Tibial artery (tissue), 4 donors: ENCODE measurements around the gene UNC119.
A peak's percentile ranks its signal among the peaks of the same experiment; 100 is the strongest.
"Not testable (repeated sequence)": the region's sequence is repeated elsewhere in the genome, so short reads cannot be mapped to it uniquely, and the experiment has no call there.

Experiments
- DNase-seq, 2 donors: peaks; one replicate each; pipeline ENCODE4 v3.0.0-alpha.2; 2019
- H3K27ac ChIP-seq, 2 donors: fragments of 200-600 bp; sonication (generic) in 1 of 2; 1 replicate in 1 of 2; 2 replicates in 1 of 2; pipeline ENCODE4 v1.5.1; 2018 to 2019; ENCODE audit warnings: mild to moderate bottlenecking in 1 of 2
- H3K27me3 ChIP-seq, 2 donors: fragments of 200-600 bp; sonication (generic) in 1 of 2; one replicate each; pipeline versions ENCODE4 v1.5.1 to v1.6.0; 2016 to 2019
- H3K36me3 ChIP-seq, 3 donors: fragments of 200-600 bp; sonication (generic) in 2 of 3; one replicate each; pipeline ENCODE4 v1.5.1; 2016 to 2019; ENCODE audit warnings: mild to moderate bottlenecking in 2 of 3
- H3K4me1 ChIP-seq, 4 donors: fragments of 200-600 bp; sonication (generic) in 2 of 4; 1 replicate in 3 of 4; 2 replicates in 1 of 4; pipeline ENCODE4 v1.5.1; 2016 to 2019
- H3K4me3 ChIP-seq, 2 donors: fragments of 200-600 bp; sonication (generic) in 1 of 2; 1 replicate in 1 of 2; 2 replicates in 1 of 2; pipeline ENCODE4 v1.5.1; 2018 to 2019; ENCODE audit warnings: mild to moderate bottlenecking in 2 of 2
- H3K9me3 ChIP-seq, 3 donors: fragments of 200-600 bp; sonication (generic) in 1 of 3; one replicate each; pipeline ENCODE4 v1.5.1; 2016 to 2019
- intact Hi-C: fragments of 100-400 bp; cut with DNase I; formaldehyde crosslinking; loops from one replicate; pipeline ENCODE4 v1.15.0; 2023; ENCODE audit warnings: low total_unique reads
- TF ChIP-seq, protein P1 (sequence below), 2 experiments: fragments of 200-600 bp in 1 of 2; fragments of 450-650 bp in 1 of 2; IDR thresholded peaks; one replicate each; pipeline ENCODE4 v1.5.1; 2017 to 2019; ENCODE audit warnings: antibody characterized with exemption in 2 of 2, mild to moderate bottlenecking in 1 of 2, moderate library complexity in 1 of 2

UNC119 gene

DNA sequence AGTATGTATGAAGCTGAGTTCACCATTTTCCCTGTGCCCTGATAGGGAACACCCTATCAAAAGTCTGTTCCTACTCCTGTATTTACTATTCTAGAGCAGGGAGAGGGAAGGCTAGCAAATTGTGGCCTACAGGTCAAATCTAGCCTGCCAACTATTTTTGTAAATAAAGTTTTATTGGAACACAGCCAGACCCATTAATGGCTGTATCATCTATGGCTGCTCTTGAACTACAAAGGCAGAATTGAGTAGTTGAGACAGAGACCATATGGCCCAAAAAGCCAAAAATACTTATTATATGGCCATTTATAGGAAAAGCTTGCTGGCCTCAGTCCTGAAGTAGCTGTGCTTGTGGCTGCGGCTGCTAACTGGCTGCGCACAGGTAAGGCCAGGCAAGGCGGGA, 28.5 kb upstream of the UNC119 start:
- Histone ChIP-seq H3K9me3 (no peaks in the 10 kb centered on the region), H3K27me3 (no peaks in the 10 kb centered on the region), H3K4me3 (no peak overlapping the region), H3K36me3 (peaks cover 0 to 28% (median 8%) of the 10 kb centered on the region in 3 donors), H3K4me1 (peaks cover 0 to 12% (median 4%) of the 10 kb centered on the region in 4 donors), H3K27ac (no peak overlapping the region)
- TF ChIP-seq, protein P1, sequence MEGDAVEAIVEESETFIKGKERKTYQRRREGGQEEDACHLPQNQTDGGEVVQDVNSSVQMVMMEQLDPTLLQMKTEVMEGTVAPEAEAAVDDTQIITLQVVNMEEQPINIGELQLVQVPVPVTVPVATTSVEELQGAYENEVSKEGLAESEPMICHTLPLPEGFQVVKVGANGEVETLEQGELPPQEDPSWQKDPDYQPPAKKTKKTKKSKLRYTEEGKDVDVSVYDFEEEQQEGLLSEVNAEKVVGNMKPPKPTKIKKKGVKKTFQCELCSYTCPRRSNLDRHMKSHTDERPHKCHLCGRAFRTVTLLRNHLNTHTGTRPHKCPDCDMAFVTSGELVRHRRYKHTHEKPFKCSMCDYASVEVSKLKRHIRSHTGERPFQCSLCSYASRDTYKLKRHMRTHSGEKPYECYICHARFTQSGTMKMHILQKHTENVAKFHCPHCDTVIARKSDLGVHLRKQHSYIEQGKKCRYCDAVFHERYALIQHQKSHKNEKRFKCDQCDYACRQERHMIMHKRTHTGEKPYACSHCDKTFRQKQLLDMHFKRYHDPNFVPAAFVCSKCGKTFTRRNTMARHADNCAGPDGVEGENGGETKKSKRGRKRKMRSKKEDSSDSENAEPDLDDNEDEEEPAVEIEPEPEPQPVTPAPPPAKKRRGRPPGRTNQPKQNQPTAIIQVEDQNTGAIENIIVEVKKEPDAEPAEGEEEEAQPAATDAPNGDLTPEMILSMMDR (IDR thresholded peaks at IDR 0.05), result no peak
- no peak for DNase-seq
- intact Hi-C loops, result no loop called here

DNA sequence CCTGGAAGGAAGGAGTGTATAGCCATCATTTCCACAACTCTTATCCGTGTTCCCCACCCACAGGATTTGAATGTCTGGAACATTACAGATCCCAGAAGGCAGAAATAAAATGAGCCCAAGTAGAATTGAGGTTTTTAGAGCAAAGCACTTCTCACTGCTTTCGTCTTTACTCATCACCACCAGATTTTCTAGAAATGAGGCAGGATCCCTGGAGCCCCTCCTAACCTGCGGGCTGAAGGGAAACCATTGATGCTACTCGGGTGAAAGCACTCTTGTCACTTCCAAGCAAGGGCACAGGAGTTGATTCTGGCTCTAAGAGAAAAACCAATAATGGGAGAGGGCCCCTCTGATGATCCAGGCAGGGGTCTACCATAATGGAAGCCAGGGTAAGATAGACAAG, 27.1 kb upstream of the UNC119 start:
- Histone ChIP-seq H3K36me3 (peaks cover 0 to 15% (median 4%) of the 10 kb centered on the region in 3 donors), H3K27ac (no peak overlapping the region)

DNA sequence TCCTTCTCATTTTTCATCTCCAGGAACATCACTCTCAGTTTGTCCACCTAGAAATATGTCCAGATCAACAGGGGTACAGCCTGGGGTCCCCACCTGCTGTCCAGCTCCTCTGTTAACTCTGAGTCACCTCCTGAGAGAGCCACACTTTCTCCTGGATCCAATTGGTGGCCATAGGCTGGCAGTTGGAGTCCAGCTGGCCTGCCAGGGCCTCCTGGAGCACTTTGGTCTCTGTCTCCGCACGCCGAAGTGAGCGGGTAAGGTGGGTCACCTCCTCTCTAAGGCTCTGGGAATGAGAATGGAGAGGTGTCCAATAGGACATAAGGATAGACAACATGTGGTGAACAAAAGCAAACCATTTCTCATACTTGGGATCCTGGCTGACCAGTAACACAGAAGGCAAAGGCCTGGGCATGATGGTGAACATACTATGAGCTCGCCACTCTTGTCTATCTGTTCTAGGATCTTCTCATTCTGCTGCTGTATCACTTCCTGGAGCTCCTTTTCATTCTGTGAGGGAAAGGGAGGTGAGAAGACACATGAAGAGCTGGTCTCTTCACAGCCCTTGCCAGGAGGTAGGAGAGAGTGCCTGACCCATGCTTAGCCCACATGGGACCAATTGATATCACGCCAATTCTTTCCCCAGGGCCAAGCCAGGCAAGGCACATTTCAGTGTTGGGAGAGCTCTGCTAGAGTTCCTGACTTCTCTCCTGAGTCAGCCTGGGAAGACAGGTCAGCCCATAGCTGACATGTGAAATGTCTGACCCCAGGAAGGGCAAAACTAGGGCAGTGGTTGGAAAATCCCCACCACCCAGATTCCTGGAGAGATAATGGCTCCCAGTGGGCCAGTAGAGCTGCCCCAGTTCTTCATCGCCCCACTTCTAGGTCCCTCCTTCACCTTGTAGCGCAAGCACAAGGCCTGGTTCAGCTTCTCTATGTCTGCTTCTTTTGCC, 26.1 kb upstream of the UNC119 start:
- H3K27ac ChIP-seq, result no peak overlapping the region
- no peak for DNase-seq

More for the DNA sequence above, 27.1 kb upstream of the UNC119 start:
- Histone ChIP-seq H3K27me3 (no peaks in the 10 kb centered on the region), H3K4me1 (peaks cover 0 to 16% (median 4%) of the 10 kb centered on the region in 4 donors), H3K4me3 (no peak overlapping the region), H3K9me3 (no peaks in the 10 kb centered on the region)
- TF ChIP-seq, protein P1 (IDR thresholded peaks at IDR 0.05), result no peak
- intact Hi-C loops, result no loop called here
- DNase-seq, result no peak

DNA sequence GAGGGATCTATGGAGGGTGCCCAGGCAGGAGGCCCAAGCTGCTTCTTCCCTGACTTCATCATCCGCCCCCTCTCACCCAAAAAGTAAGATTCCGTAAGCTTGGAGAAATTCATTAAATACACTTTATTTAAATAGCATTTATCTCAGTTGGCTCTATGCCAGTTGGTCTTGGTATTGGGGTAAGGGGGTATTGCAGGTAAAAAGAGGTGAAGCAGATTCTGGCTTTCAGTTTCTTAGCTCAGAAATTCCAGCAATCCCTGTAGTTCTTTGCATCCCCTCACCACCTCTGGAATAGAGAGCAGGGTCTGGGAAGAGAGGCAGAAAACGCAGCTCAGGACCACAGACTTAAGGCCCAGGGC, 25.0 kb upstream of the UNC119 start:
- TF ChIP-seq, protein P1 (IDR thresholded peaks at IDR 0.05), result no peak
- DNase-seq, result no peak
- intact Hi-C loops, result no loop called here
- H3K9me3 ChIP-seq, result no peaks in the 10 kb centered on the region
- no peak overlapping the region for H3K4me3 ChIP-seq
- peak overlapping the region in 1 of 2 donors; percentile 47 for H3K27ac ChIP-seq
- H3K4me1 ChIP-seq, result peaks cover 0 to 19% (median 8%) of the 10 kb centered on the region in 4 donors
- H3K36me3 ChIP-seq, result no peaks in the 10 kb centered on the region
- H3K27me3 ChIP-seq, result no peaks in the 10 kb centered on the region

More for the DNA sequence above, 26.1 kb upstream of the UNC119 start:
- H3K9me3 ChIP-seq, result no peaks in the 10 kb centered on the region
- H3K36me3 ChIP-seq, result peaks cover 0 to 5% (median 0%) of the 10 kb centered on the region in 3 donors
- TF ChIP-seq, protein P1 (IDR thresholded peaks at IDR 0.05), result no peak
- peaks cover 0 to 16% (median 4%) of the 10 kb centered on the region in 4 donors for H3K4me1 ChIP-seq
- intact Hi-C loops, result no loop called here
- no peaks in the 10 kb centered on the region for H3K27me3 ChIP-seq
- H3K4me3 ChIP-seq, result no peak overlapping the region

DNA sequence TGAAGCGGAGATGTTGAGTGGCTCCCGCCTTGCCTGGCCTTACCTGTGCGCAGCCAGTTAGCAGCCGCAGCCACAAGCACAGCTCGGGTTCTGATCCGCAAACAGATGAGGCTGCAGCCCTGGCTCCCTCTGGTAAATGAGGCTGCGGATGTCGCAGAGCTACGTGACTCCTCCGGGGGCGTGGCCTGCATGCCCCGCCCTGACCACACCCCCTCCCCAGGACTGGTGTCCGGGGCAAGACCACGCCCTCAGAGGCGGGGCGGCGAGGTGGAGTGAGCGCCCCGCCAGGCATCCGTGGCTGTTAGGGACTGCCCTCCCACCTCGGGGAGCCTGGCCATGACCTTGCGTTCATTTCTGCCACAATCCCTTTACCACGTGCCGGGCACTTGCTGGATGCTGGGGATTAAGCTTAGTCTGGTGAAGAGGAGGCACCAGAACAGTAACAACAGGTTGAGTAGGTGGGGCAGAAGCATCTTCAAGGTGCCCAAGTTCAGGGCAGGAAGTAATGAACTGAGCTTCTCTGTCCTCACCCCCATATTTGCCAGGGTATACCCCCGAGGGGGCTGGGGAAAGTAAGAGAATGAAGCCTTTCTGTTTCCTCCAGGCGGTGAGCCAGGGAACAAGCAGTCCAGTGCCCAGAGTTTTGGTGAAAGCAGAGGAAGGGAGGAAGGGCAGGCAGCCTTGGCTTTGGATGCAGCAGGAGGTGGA, 24.5 kb upstream of the UNC119 start, which contains the start of gene ALDOC:
Gene ALDOC, minus strand, starts transcription at position 138 of the 708 bp plus-strand sequence. CDS start 1,363 bp downstream, outside the sequence.
- Histone ChIP-seq H3K36me3 (no peaks in the 10 kb centered on the region), H3K27ac (peak within 1 kb of the TSS; percentile 19 to 47), H3K4me3 (peak within 1 kb of the TSS; percentile 26 to 38), H3K9me3 (no peaks in the 10 kb centered on the region), H3K4me1 (peaks cover 0 to 24% (median 12%) of the 10 kb centered on the region in 4 donors), H3K27me3 (no peaks in the 10 kb centered on the region)
- TF ChIP-seq, protein P1 (IDR thresholded peaks at IDR 0.05), result no peak
- intact Hi-C loops, result no loop called here
- DNase-seq, result peak; percentile 98

DNA sequence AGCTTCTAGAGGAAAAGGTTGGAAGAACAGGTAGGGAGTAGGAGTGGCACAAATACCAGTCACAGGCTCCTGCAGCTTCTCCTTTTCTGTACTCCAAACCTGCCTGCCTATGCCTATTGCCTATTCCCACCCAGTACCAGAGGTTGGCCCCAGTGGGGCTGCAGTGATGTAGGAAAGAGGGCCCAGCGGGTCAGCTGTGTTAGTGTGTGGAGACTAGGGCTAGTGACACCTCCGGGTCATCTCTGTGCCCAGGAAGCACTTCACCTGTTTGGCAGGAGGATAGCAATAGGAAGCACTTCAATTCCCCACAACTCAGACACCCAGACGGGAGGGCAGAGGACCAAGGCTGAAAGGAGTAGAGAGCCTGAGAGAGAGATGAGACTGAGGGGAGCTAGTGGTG, 23.6 kb upstream of the UNC119 start:
- H3K27ac ChIP-seq, H3K4me3 ChIP-seq, intact Hi-C loops: not testable (repeated sequence)

More for the DNA sequence above, 23.6 kb upstream of the UNC119 start:
- H3K36me3 ChIP-seq, H3K9me3 ChIP-seq, DNase-seq, H3K27me3 ChIP-seq: not testable (repeated sequence)
- H3K4me1 ChIP-seq, result peaks cover 0 to 27% (median 13%) of the 10 kb centered on the region in 4 donors
